ENCODE data around the gene PRPF6.
"Not testable (repeated sequence)": the region's sequence is repeated elsewhere in the genome, so short reads cannot be mapped to it uniquely, and the experiment has no call there.

Gene PRPF6

GRCh38 chr20:63973636-63974401 is 7.1 kb upstream of the PRPF6 start:
- DNase-seq (ENCODE audit: low spot score): peak; percentile 74

GRCh38 chr20:63974402-63975200 is 6.3 kb upstream of the PRPF6 start:
- no peak for DNase-seq (ENCODE audit: low spot score)

- not testable (repeated sequence) for DNase-seq (ENCODE audit: low spot score)
These were observed 4.4 kb upstream of the PRPF6 start for GRCh38 chr20:63976511-63976910.

GRCh38 chr20:63976980-63977738 is 3.8 kb upstream of the PRPF6 start:
- DNase-seq (ENCODE audit: low spot score): no peak

- peak; percentile 95 for DNase-seq (ENCODE audit: low spot score)
These were observed 3.1 kb upstream of the PRPF6 start for GRCh38 chr20:63977739-63978276.

- DNase-seq (ENCODE audit: low spot score): peak; percentile 84
These were observed 2.4 kb upstream of the PRPF6 start for GRCh38 chr20:63978319-63979228.

GRCh38 chr20:63979229-63979556 is 1.7 kb upstream of the PRPF6 start:
- DNase-seq (ENCODE audit: low spot score): no peak

GRCh38 chr20:63979557-63980316 is 1.2 kb upstream of the PRPF6 start, which contains the start of gene SAMD10:
SAMD10 (minus strand) TSS chr20:63979642; CDS start chr20:63979467, 175 bp downstream.
- peak; percentile 80 for DNase-seq (ENCODE audit: low spot score)

GRCh38 chr20:63980317-63980805 is 571 bp upstream of the PRPF6 start:
- DNase-seq (ENCODE audit: low spot score): peak; percentile 90

GRCh38 chr20:63982937-63983336 is 2.0 kb downstream of the PRPF6 start:
- no peak for DNase-seq (ENCODE audit: low spot score)

GRCh38 chr20:64000906-64001305 is 20.0 kb downstream of the PRPF6 start:
- no peak for DNase-seq (ENCODE audit: low spot score)

GRCh38 chr20:64001607-64002011 is 20.7 kb downstream of the PRPF6 start:
- DNase-seq (ENCODE audit: low spot score): no peak

- DNase-seq (ENCODE audit: low spot score): no peak
These were observed 23.2 kb downstream of the PRPF6 start for GRCh38 chr20:64003960-64004725.

GRCh38 chr20:64005394-64005793 is 24.5 kb downstream of the PRPF6 start:
- DNase-seq (ENCODE audit: low spot score): no peak

GRCh38 chr20:64006490-64006889 is 25.6 kb downstream of the PRPF6 start:
- DNase-seq (ENCODE audit: low spot score): no peak

- DNase-seq (ENCODE audit: low spot score): no peak
These were observed 26.0 kb downstream of the PRPF6 start for GRCh38 chr20:64006902-64007301.

- no peak for DNase-seq (ENCODE audit: low spot score)
These were observed 29.0 kb downstream of the PRPF6 start for GRCh38 chr20:64009811-64010387.

GRCh38 chr20:64010711-64011237 is 29.8 kb downstream of the PRPF6 start:
- DNase-seq (ENCODE audit: low spot score): no peak

GRCh38 chr20:64011366-64011779 is 30.4 kb downstream of the PRPF6 start:
- no peak for DNase-seq (ENCODE audit: low spot score)
